Caco-2 (cell line): ENCODE measurements around the gene CABLES2. TPM values are rescaled to one million over a fixed set of nuclear protein-coding genes. Genes with fewer than 3 reads are reported as not detected.
A peak's percentile ranks its signal among the peaks of the same experiment; 100 is the strongest.

ENCODE experiments used
- BruUV-seq: library from RNA; stranded (reverse); fragments of 400-500 nt; replicated peaks from 2 replicates; lab custom pipeline; 2021; lab: Mats Ljungman, UMichigan
- CTCF ChIA-PET: fragments of 300-600 bp; sonication (Branson Sonifier 250); formaldehyde crosslinking; loops from one replicate; lab custom pipeline; 2022; ENCODE audit warnings: antibody characterized with exemption; lab: Charles Lee
- POLR2A ChIA-PET: fragments of 300-600 bp; sonication (Branson Sonifier 250); formaldehyde crosslinking; loops from one replicate; lab custom pipeline; 2022; ENCODE audit warnings: antibody characterized with exemption; lab: Charles Lee
- DNase-seq, 2 experiments: peaks; one replicate each; pipeline versions ENCODE4 v3.0.0 to v3.0.0-alpha.2; 2020 to 2022
- H3K27me3 ChIP-seq: replicated peaks from 2 replicates; pipeline ENCODE4 v1.6.0; 2011; ENCODE audit warnings: low read length; ENCODE audit not compliant: control insufficient read depth, insufficient read depth
- H3K36me3 ChIP-seq: 2 replicates; pipeline ENCODE4 v1.5.1; 2011; ENCODE audit warnings: low read length; ENCODE audit not compliant: control insufficient read depth, insufficient read depth
- H3K4me1 ChIP-seq: fragments of 250-450 bp; sonication (Bioruptor Pico); 2 replicates; pipeline ENCODE4 v1.5.1; 2020; ENCODE audit warnings: mild to moderate bottlenecking
- H3K4me3 ChIP-seq: 2 replicates; pipeline ENCODE4 v1.5.1; 2011; ENCODE audit warnings: low read depth, mild to moderate bottlenecking, control low read depth, low read length
- H3K9me3 ChIP-seq: fragments of 250-450 bp; sonication (Bioruptor Pico); 2 replicates; pipeline ENCODE4 v1.5.1; 2020; ENCODE audit warnings: mild to moderate bottlenecking, moderate library complexity
- H3K27ac Mint-ChIP-seq: one replicate; pipeline ENCODE4 v1.8.0; 2022; ENCODE audit warnings: mixed read lengths; ENCODE audit not compliant: unreplicated experiment
- H3K27me3 Mint-ChIP-seq: one replicate; pipeline ENCODE4 v1.8.0; 2022; ENCODE audit warnings: mixed read lengths; ENCODE audit not compliant: insufficient read depth, unreplicated experiment
- H3K36me3 Mint-ChIP-seq: one replicate; pipeline ENCODE4 v1.8.0; 2022; ENCODE audit warnings: mild to moderate bottlenecking, mixed read lengths; ENCODE audit not compliant: insufficient read depth, unreplicated experiment
- H3K4me1 Mint-ChIP-seq: one replicate; pipeline ENCODE4 v1.8.0; 2022; ENCODE audit warnings: low read depth, mixed read lengths; ENCODE audit not compliant: unreplicated experiment
- H3K4me3 Mint-ChIP-seq: one replicate; pipeline ENCODE4 v1.8.0; 2022; ENCODE audit warnings: mild to moderate bottlenecking, moderate library complexity, mixed read lengths; ENCODE audit not compliant: unreplicated experiment
- H3K9me3 Mint-ChIP-seq: one replicate; pipeline ENCODE4 v1.8.0; 2022; ENCODE audit warnings: mixed read lengths; ENCODE audit not compliant: unreplicated experiment
- intact Hi-C: fragments of 100-400 bp; cut with micrococcal nuclease; formaldehyde crosslinking; loops from one replicate; pipeline ENCODE4 v1.10.0; 2022; ENCODE audit not compliant: unreplicated experiment
- total RNA-seq: library from RNA; stranded (reverse); gene quantifications from 2 replicates; pipeline ENCODE4 v1.2.3, GENCODE V29; 2022
- TF ChIP-seq, protein P1 (sequence below), 2 experiments: fragments of 200-600 bp in 1 of 2; IDR thresholded peaks; 1 replicate in 1 of 2; 2 replicates in 1 of 2; pipeline versions ENCODE4 v1.5.1 to v1.8.0; 2011 to 2022; ENCODE audit warnings: antibody characterized with exemption in 1 of 2, control low read depth in 1 of 2, inconsistent platforms in 1 of 2, low read depth in 1 of 2, low read length in 1 of 2, mild to moderate bottlenecking in 1 of 2, moderate library complexity in 1 of 2; ENCODE audit not compliant: insufficient read depth in 1 of 2, severe bottlenecking in 1 of 2, unreplicated experiment in 1 of 2

The CABLES2 gene
- total RNA-seq, 1 experiment from 2014 or later, result 36.4 TPM

DNA sequence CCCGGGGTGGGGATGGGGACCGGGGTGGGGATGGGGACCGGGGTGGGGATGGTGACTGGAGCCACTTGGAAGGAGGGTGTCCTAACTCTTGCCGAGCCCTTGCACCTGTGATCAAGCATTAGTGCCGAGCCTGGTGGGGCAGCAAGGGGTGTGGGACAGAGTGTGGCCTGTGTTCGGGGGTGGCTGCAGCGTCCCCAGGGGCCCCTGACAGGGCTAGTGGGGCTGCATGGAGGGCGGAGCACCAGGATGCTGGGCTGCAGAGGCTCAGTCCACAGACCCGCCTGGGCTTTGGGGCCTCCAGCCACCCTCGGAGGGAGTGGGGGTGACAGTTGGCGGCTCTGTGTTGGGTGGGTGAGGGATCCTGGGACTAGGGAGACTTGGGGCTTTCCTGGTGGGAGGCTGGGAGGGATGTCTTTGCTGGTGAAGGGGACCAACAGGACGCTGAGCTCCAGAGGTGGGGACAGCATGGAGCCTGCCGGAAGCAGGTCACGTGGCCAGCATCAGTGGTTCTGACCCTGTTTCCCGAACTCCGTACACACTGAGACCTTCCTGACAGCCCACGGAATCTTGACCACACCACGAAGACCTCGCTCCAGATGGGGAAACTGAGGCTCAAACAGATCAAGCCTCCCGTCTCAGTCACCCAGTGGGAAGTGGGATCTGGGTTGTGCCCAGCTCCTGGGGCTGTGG is 15.7 kb upstream of the CABLES2 start:
- peak overlapping the region; percentile 40 for H3K4me3 Mint-ChIP-seq
- no peaks in the 10 kb centered on the region for H3K9me3 Mint-ChIP-seq
- no peaks in the 10 kb centered on the region for H3K27me3 Mint-ChIP-seq
- H3K27ac Mint-ChIP-seq, result peak overlapping the region; percentile 88
- BruUV-seq, result no TSS peak
- intact Hi-C loops, result no loop called here
- Histone ChIP-seq H3K9me3 (no peaks in the 10 kb centered on the region), H3K4me1 (peaks cover 66% of the 10 kb centered on the region), H3K4me3 (no peak overlapping the region), H3K36me3 (peaks cover 14% of the 10 kb centered on the region), H3K27me3 (no peaks in the 10 kb centered on the region)
- no peak for DNase-seq
- peaks cover 72% of the 10 kb centered on the region for H3K4me1 Mint-ChIP-seq
- CTCF ChIA-PET, result no interaction called here
- TF ChIP-seq, protein P1, sequence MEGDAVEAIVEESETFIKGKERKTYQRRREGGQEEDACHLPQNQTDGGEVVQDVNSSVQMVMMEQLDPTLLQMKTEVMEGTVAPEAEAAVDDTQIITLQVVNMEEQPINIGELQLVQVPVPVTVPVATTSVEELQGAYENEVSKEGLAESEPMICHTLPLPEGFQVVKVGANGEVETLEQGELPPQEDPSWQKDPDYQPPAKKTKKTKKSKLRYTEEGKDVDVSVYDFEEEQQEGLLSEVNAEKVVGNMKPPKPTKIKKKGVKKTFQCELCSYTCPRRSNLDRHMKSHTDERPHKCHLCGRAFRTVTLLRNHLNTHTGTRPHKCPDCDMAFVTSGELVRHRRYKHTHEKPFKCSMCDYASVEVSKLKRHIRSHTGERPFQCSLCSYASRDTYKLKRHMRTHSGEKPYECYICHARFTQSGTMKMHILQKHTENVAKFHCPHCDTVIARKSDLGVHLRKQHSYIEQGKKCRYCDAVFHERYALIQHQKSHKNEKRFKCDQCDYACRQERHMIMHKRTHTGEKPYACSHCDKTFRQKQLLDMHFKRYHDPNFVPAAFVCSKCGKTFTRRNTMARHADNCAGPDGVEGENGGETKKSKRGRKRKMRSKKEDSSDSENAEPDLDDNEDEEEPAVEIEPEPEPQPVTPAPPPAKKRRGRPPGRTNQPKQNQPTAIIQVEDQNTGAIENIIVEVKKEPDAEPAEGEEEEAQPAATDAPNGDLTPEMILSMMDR (IDR thresholded peaks at IDR 0.05; ENCODE audit: insufficient read depth in 1 of 2, low read depth in 1 of 2, low read length in 1 of 2, severe bottlenecking in 1 of 2, unreplicated experiment in 1 of 2), result no peak
- POLR2A ChIA-PET, result no interaction called here
- peaks cover 61% of the 10 kb centered on the region for H3K36me3 Mint-ChIP-seq

DNA sequence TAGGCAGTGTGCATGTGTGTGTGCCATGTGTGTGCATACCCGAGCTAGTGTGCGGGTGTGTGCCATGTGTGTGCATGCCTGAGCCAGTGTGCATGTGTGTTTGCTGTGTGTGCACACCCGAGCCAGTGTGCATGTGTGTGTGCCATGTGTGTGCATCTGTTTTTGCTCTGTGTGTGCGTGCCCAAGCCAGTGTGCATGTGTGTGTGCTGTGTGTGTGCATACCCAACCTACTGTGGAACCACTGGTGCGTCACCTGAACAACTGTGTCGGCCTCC is 14.6 kb upstream of the CABLES2 start:
- Mint-ChIP-seq H3K4me1 (peaks cover 61% of the 10 kb centered on the region), H3K9me3 (no peaks in the 10 kb centered on the region), H3K27ac (peak overlapping the region; percentile 75), H3K36me3 (peaks cover 60% of the 10 kb centered on the region), H3K4me3 (no peak overlapping the region), H3K27me3 (no peaks in the 10 kb centered on the region)
- no peaks in the 10 kb centered on the region for H3K9me3 ChIP-seq
- H3K4me3 ChIP-seq, result no peak overlapping the region
- H3K4me1 ChIP-seq, result peaks cover 56% of the 10 kb centered on the region
- ChIA-PET CTCF (no interaction called here), POLR2A (no interaction called here)
- peaks cover 14% of the 10 kb centered on the region for H3K36me3 ChIP-seq
- TF ChIP-seq, protein P1 (IDR thresholded peaks at IDR 0.05; ENCODE audit: insufficient read depth in 1 of 2, low read depth in 1 of 2, low read length in 1 of 2, severe bottlenecking in 1 of 2, unreplicated experiment in 1 of 2), result no peak
- intact Hi-C loops, result no loop called here
- H3K27me3 ChIP-seq, result no peaks in the 10 kb centered on the region
- no peak for DNase-seq
- BruUV-seq, result no TSS peak

DNA sequence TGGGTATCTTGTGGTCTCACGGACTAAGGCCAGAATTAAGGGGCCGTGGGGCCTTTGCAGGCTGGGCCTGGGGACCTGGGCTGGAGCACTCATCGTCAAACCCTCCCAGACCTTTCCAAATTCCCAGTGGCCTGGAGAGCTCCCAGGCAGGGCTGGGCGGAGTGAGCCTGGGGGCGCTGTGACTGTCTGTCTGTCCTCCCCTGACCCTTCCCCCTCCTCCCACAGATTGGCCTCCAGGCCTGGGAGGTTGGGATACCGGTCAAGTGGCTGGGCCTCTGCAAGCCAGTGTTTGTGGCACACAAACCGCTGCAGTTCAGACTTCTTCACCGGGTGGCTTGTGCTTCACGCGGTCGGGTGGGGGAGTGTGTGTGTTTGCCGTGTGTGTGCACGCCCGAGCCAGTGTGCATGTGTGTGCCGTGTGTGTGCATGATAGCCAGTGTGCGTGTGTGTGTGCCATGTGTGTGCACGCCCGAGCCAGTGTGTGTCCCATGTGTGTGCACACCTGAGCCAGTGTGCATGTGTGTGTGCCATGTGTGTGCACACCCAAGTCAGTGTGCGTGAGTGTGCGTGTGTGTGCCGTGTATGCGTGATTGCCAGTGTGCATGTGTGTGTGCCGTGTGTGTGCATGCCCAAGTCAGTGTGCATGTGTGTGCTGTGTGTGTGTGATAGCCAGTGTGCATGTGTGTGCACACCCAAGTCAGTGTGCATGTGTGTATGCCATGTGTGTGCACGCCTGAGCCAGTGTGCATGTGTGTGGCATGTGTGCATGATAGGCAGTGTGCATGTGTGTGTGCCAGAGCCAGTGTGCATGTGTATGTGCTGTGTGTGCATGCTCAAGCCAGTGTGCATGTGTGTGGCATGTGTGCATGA is 14.0 kb upstream of the CABLES2 start:
- intact Hi-C loops, result no loop called here
- Mint-ChIP-seq H3K4me3 (peak overlapping the region; percentile 38), H3K4me1 (peaks cover 55% of the 10 kb centered on the region), H3K27me3 (no peaks in the 10 kb centered on the region), H3K9me3 (no peaks in the 10 kb centered on the region), H3K36me3 (peaks cover 62% of the 10 kb centered on the region), H3K27ac (peak overlapping the region; percentile 75)
- Histone ChIP-seq H3K4me3 (no peak overlapping the region), H3K9me3 (no peaks in the 10 kb centered on the region), H3K36me3 (peaks cover 12% of the 10 kb centered on the region), H3K4me1 (peaks cover 51% of the 10 kb centered on the region), H3K27me3 (no peaks in the 10 kb centered on the region)
- TF ChIP-seq, protein P1 (IDR thresholded peaks at IDR 0.05; ENCODE audit: insufficient read depth in 1 of 2, low read depth in 1 of 2, low read length in 1 of 2, severe bottlenecking in 1 of 2, unreplicated experiment in 1 of 2), result no peak
- ChIA-PET POLR2A (no interaction called here), CTCF (no interaction called here)
- BruUV-seq, result no TSS peak
- DNase-seq, result peak; percentile 68 to 82
